Neuronal stem cell (in vitro differentiated cells): Measurements from ENCODE around the gene ZBTB12.
"Not testable (repeated sequence)": the region's sequence is repeated elsewhere in the genome, so short reads cannot be mapped to it uniquely, and the experiment has no call there.

ENCODE experiments used
- DNase-seq: peaks from one replicate; pipeline ENCODE4 v3.0.0-alpha.2; 2013; ENCODE audit warnings: low spot score
- H2AFZ ChIP-seq: one replicate; pipeline ENCODE4 v1.6.1; 2013; ENCODE audit warnings: mild to moderate bottlenecking, low read length, inconsistent platforms
- H2AK5ac ChIP-seq: 2 replicates; pipeline ENCODE4 v1.6.1; 2013; ENCODE audit warnings: low read depth, mild to moderate bottlenecking, inconsistent platforms, low read length, moderate library complexity, mixed read lengths
- H2BK120ac ChIP-seq: 2 replicates; pipeline ENCODE4 v1.6.1; 2013; ENCODE audit warnings: low read depth, mild to moderate bottlenecking, inconsistent platforms, low read length, moderate library complexity, mixed read lengths
- H2BK12ac ChIP-seq: one replicate; pipeline ENCODE4 v1.6.1; 2013; ENCODE audit warnings: low read length, inconsistent platforms
- H2BK15ac ChIP-seq: 2 replicates; pipeline ENCODE4 v1.6.1; 2013; ENCODE audit warnings: mild to moderate bottlenecking, low read length, inconsistent platforms, mixed read lengths
- H2BK5ac ChIP-seq: one replicate; pipeline ENCODE4 v1.6.1; 2013; ENCODE audit warnings: inconsistent platforms, mild to moderate bottlenecking, low read length, moderate library complexity
- H3K14ac ChIP-seq: one replicate; pipeline ENCODE4 v1.6.1; 2013; ENCODE audit warnings: low read length, inconsistent platforms
- H3K18ac ChIP-seq: 2 replicates; pipeline ENCODE4 v1.6.1; 2013; ENCODE audit warnings: low read length, inconsistent platforms
- H3K23ac ChIP-seq: 2 replicates; pipeline ENCODE4 v1.6.1; 2013; ENCODE audit warnings: low read depth, mild to moderate bottlenecking, mixed read lengths, low read length, inconsistent platforms; ENCODE audit not compliant: poor library complexity
- H3K27ac ChIP-seq: replicated peaks from 3 replicates; pipeline ENCODE4 v1.5.1; 2013; ENCODE audit warnings: low read length, inconsistent platforms
- H3K27me3 ChIP-seq, 3 experiments: 2 replicates each; pipeline ENCODE4 v1.6.1; 2013; ENCODE audit warnings: low read length in 3 of 3, mild to moderate bottlenecking in 2 of 3, inconsistent platforms in 1 of 3, low read depth in 1 of 3, mixed read lengths in 1 of 3, moderate library complexity in 1 of 3; ENCODE audit not compliant: control insufficient read depth in 3 of 3, insufficient read depth in 3 of 3
- H3K36me3 ChIP-seq, 2 donors: replicated peaks in 1 of 2; 2 replicates each; pipeline ENCODE4 v1.6.1; 2013; ENCODE audit warnings: low read length in 2 of 2; ENCODE audit not compliant: control insufficient read depth in 2 of 2, insufficient read depth in 2 of 2
- H3K4ac ChIP-seq: 2 replicates; pipeline ENCODE4 v1.6.1; 2013; ENCODE audit warnings: inconsistent platforms, mild to moderate bottlenecking, low read length, moderate library complexity
- H3K4me1 ChIP-seq, 2 donors: 1 replicate in 1 of 2; 2 replicates in 1 of 2; pipeline ENCODE4 v1.6.1; 2013; ENCODE audit warnings: low read length in 2 of 2, low read depth in 1 of 2; ENCODE audit not compliant: control insufficient read depth in 2 of 2, insufficient read depth in 1 of 2
- H3K4me2 ChIP-seq: one replicate; pipeline ENCODE4 v1.6.1; 2013; ENCODE audit warnings: mild to moderate bottlenecking, low read length, inconsistent platforms; ENCODE audit not compliant: insufficient read depth, poor library complexity, severe bottlenecking
- H3K4me3 ChIP-seq, 2 donors: 2 replicates each; pipeline ENCODE4 v1.5.1; 2013; ENCODE audit warnings: low read length in 2 of 2, mild to moderate bottlenecking in 2 of 2, inconsistent platforms in 1 of 2, moderate library complexity in 1 of 2
- H3K79me1 ChIP-seq: one replicate; pipeline ENCODE4 v1.6.1; 2013; ENCODE audit warnings: low read depth, mild to moderate bottlenecking, inconsistent platforms, low read length, moderate library complexity
- H3K9ac ChIP-seq: one replicate; pipeline ENCODE4 v1.6.1; 2013; ENCODE audit warnings: mild to moderate bottlenecking, low read depth, low read length, inconsistent platforms; ENCODE audit not compliant: poor library complexity
- H3K9me3 ChIP-seq, 2 donors: replicated peaks in 1 of 2; 2 replicates each; pipeline versions ENCODE3 to v1.6.1; 2013; ENCODE audit warnings: low read length in 2 of 2, mild to moderate bottlenecking in 2 of 2, inconsistent platforms in 1 of 2, low read depth in 1 of 2, mixed read lengths in 1 of 2, moderate library complexity in 1 of 2; ENCODE audit not compliant: control insufficient read depth in 2 of 2, insufficient read depth in 1 of 2
- H4K8ac ChIP-seq: one replicate; pipeline ENCODE4 v1.6.1; 2013; ENCODE audit warnings: low read depth, mild to moderate bottlenecking, inconsistent platforms, low read length, moderate library complexity
- H4K91ac ChIP-seq: one replicate; pipeline ENCODE4 v1.6.1; 2013; ENCODE audit warnings: low read length, low read depth, mild to moderate bottlenecking, inconsistent platforms; ENCODE audit not compliant: poor library complexity
- WGBS, 2 donors: extraction: QIAGEN DNeasy Blood & Tissue Kit; methylation state at CpG; one replicate each; pipeline ENCODE4 v1.1.7; 2013; ENCODE audit warnings: missing lambda C conversion rate in 2 of 2, mixed read lengths in 1 of 2; ENCODE audit not compliant: insufficient read length in 2 of 2, insufficient replicate concordance in 1 of 2; ENCODE audit errors: extremely low coverage in 2 of 2; 5-methylcytosine and 5-hydroxymethylcytosine counted together

ZBTB12 gene

DNA sequence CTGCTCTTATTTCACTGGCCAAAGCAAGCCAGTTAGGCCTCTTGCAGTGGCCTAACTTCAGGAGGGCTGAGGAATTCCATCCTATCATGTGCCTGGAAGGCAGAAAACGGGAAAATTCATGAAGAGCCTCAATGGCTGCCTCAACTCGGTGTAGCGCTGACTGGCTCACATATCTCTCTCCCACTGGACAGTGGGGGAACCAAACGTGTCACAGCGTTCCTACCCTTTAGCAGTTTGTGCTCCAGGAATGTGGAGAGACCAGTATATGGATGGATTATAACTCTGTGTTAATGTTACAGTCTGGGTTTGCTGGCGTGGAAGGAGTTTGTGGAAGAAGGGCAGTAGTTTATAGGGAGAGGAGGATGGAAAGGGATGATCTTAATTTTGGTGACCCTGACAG is 13.9 kb upstream of the ZBTB12 start:
- H3K27me3 ChIP-seq = no peaks in the 10 kb centered on the region
- no peak overlapping the region for H3K18ac ChIP-seq
- H2AK5ac ChIP-seq = no peak overlapping the region
- no peak overlapping the region for H3K4me3 ChIP-seq
- no peak overlapping the region for H2BK120ac ChIP-seq
- no peaks in the 10 kb centered on the region for H3K79me1 ChIP-seq
- no peak overlapping the region for H3K4me2 ChIP-seq
- H4K91ac ChIP-seq = no peak overlapping the region
- H3K4ac ChIP-seq = no peak overlapping the region
- peaks cover 0 to 2% of the 10 kb centered on the region in 2 donors for H3K9me3 ChIP-seq
- no peak overlapping the region for H3K27ac ChIP-seq
- H2AFZ ChIP-seq = no peak overlapping the region
- peaks cover 0 to 2% of the 10 kb centered on the region in 2 donors for H3K4me1 ChIP-seq
- no peak overlapping the region for H2BK12ac ChIP-seq
- H3K36me3 ChIP-seq = no peaks in the 10 kb centered on the region
- no peak overlapping the region for H3K9ac ChIP-seq
- WGBS, 2 donors = no CpG with 5 or more reads among the region's 6 CpGs
- H2BK15ac ChIP-seq = no peak overlapping the region
- H3K23ac ChIP-seq = no peak overlapping the region
- no peak overlapping the region for H3K14ac ChIP-seq
- no peak overlapping the region for H2BK5ac ChIP-seq
- DNase-seq = no peak
- no peak overlapping the region for H4K8ac ChIP-seq

- H3K4me3 ChIP-seq = no peak overlapping the region
- H3K14ac ChIP-seq = no peak overlapping the region
- H2BK12ac ChIP-seq = no peak overlapping the region
- no peak overlapping the region for H4K8ac ChIP-seq
- H2BK15ac ChIP-seq = no peak overlapping the region
- no peak overlapping the region for H2BK5ac ChIP-seq
- no peak overlapping the region for H2AFZ ChIP-seq
- H3K4me1 ChIP-seq = peaks cover 0 to 2% of the 10 kb centered on the region in 2 donors
- H3K9ac ChIP-seq = no peak overlapping the region
- no peak overlapping the region for H4K91ac ChIP-seq
- no peaks in the 10 kb centered on the region for H3K27me3 ChIP-seq
- peaks cover 0 to 2% of the 10 kb centered on the region in 2 donors for H3K9me3 ChIP-seq
- no peak overlapping the region for H3K27ac ChIP-seq
- no peaks in the 10 kb centered on the region for H3K79me1 ChIP-seq
- no peak overlapping the region for H2AK5ac ChIP-seq
- H3K4me2 ChIP-seq = no peak overlapping the region
- no peak overlapping the region for H3K18ac ChIP-seq
- no peak for DNase-seq
- H2BK120ac ChIP-seq = no peak overlapping the region
- H3K23ac ChIP-seq = no peak overlapping the region
- H3K36me3 ChIP-seq = no peaks in the 10 kb centered on the region
- H3K4ac ChIP-seq = no peak overlapping the region
These were observed 13.5 kb upstream of the ZBTB12 start for GRCh38 chr6:31915351-31915750.

GRCh38 chr6:31911826-31912585 is 10.1 kb upstream of the ZBTB12 start:
- Histone ChIP-seq H3K4me3 (no peak overlapping the region), H3K14ac (no peak overlapping the region), H3K27me3 (no peaks in the 10 kb centered on the region), H2BK5ac (no peak overlapping the region), H3K9ac (no peak overlapping the region), H3K4ac (no peak overlapping the region), H3K36me3 (no peaks in the 10 kb centered on the region), H3K79me1 (no peaks in the 10 kb centered on the region), H3K4me2 (no peak overlapping the region), H2BK12ac (no peak overlapping the region), H3K23ac (no peak overlapping the region), H3K27ac (no peak overlapping the region), H3K4me1 (peaks cover 0 to 4% of the 10 kb centered on the region in 2 donors), H4K91ac (no peak overlapping the region), H4K8ac (no peak overlapping the region), H3K9me3 (peaks cover 0 to 2% of the 10 kb centered on the region in 2 donors), H2BK120ac (no peak overlapping the region), H2AFZ (no peak overlapping the region), H2BK15ac (no peak overlapping the region), H2AK5ac (no peak overlapping the region), H3K18ac (no peak overlapping the region)
- DNase-seq = no peak
- WGBS, 2 donors = no CpG with 5 or more reads among the region's 11 CpGs

- not testable (repeated sequence) for H2BK120ac ChIP-seq, H3K27me3 ChIP-seq, H3K79me1 ChIP-seq, H3K9me3 ChIP-seq, H2BK15ac ChIP-seq, H4K8ac ChIP-seq, H3K4ac ChIP-seq, DNase-seq, H3K27ac ChIP-seq, H3K4me1 ChIP-seq, H3K36me3 ChIP-seq, H2AK5ac ChIP-seq, H3K4me3 ChIP-seq, H4K91ac ChIP-seq, H3K14ac ChIP-seq, H2BK5ac ChIP-seq, H2BK12ac ChIP-seq, H2AFZ ChIP-seq, H3K9ac ChIP-seq, H3K18ac ChIP-seq, H3K4me2 ChIP-seq, H3K23ac ChIP-seq
- WGBS, 2 donors = no CpG with 5 or more reads among the region's 7 CpGs
These were observed 7.4 kb upstream of the ZBTB12 start for GRCh38 chr6:31909298-31909697.
